ENCODE results near the gene ABHD12.
"Not testable (repeated sequence)": the region's sequence is repeated elsewhere in the genome, so short reads cannot be mapped to it uniquely, and the experiment has no call there.

Gene ABHD12

DNA sequence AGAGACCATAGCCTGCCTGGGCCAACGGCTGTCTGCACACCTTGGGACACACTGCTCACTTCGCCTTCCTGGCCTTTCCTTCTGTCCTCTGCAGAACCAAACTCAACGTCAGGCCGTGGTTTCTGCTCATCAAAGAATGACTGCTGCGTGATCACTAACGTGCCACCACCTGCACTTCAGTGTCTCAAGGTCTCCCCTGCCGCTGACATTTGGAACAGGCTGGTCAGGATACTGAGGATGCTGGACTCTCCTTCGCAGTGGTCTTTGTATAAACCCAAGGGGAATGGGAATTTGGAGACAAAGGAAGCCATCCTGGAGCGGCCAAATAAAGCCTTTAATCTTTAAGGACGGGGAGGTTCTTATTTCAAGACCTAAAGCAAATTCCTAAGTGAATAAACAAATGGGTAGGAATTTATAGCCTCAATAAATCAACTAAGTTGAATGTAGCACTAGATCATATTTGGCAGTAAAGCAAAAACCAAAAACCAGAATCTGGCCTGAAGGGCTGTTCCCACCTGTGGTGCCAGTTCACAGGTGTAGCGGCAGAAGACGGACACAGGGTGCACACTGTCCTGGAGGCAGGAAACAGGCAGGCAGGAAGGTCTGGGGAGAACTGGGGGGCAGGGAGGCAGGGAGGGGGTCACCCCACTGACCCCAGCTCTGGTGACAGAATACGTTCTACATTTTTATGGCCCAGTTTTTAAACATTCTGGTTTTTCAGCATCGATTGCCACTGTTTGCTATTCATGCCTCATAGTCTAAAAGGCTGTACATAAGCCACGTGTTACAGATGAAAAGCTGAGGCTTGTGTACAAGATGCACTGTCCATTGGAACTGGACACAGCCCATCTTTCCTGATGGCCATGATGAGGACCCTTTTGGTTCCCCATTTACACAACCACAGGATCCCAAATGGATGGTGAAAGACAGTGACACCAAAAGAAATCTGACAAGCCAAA lies 36.6 kb downstream of the ABHD12 start:
- no peak for DNase-seq (ENCODE audit: low read depth)

DNA sequence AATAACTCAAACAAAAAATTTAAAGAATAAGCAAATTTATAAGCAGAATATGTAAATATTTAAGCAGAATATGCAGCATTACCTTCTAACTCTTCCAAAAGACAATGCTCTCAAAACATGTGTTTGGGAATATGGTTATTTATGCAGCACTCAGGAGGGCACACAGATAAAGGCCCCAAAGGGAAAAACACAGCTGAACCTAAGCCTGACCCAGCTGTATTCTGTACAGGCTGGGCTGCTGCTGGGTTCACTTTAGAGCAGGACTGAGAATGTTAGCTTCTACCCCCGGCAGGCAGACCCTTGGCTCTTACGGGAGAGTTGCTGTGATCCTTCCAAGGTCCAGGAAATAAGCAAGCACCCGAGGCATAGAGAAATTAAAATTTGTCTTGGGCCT lies 37.3 kb downstream of the ABHD12 start:
- no peak for DNase-seq (ENCODE audit: low read depth)

GRCh38 chr20:25352746-25353145 lies 37.9 kb downstream of the ABHD12 start:
- DNase-seq (ENCODE audit: low read depth), result no peak

DNA sequence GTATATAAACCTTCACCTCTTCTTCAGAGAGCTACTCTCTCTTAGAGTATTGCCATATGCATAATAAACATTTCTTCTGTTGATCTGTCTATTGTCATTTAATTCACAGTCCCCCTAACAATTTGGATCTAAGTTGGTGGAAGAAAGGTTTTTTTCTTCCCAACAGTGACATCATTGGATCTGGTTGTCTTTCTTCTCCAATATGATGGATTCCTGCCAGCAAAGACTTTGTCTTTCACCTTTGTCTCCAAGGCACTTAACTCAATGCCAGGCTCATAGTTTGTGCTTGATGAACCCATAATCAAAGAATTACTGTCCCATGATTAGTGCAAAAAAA lies 39.6 kb downstream of the ABHD12 start:
- DNase-seq (ENCODE audit: low read depth), result no peak

DNA sequence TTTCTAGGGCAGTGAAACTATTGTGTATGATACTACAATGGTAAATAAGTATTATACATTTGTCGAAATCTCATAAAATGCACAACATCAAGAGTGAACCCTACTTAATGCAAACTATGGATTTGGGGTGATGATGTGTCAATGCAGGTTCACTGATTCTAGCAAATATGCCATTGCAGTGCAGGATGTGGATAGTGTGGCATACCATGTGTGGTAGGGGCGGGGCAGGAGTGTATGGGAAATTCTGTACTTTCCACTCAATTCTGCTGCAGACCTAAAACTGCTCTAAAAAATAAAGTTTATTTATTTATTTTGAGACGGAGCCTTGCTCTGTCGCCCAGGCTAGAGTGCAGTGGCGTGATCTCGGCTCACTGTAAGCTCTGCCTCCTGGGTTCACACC lies 44.3 kb downstream of the ABHD12 start:
- no peak for DNase-seq (ENCODE audit: low read depth)

DNA sequence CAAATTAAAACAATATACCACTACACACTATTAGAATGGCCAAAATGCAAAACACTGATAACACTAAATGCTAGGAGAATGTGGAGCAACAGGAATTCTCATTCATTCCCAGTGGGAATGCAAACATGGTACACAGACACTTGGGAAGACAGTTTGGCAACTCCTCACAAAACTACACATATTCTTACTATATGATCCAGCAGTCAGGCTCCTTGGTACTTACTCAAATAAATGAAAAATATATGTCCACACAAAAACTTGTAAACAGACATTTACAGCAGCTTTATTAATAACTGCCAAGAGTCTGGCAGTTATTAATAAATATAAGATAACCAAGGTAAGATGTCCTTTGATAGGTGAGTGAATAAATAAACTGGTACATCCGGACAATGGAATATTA lies 44.9 kb downstream of the ABHD12 start:
- no peak for DNase-seq (ENCODE audit: low read depth)

DNA sequence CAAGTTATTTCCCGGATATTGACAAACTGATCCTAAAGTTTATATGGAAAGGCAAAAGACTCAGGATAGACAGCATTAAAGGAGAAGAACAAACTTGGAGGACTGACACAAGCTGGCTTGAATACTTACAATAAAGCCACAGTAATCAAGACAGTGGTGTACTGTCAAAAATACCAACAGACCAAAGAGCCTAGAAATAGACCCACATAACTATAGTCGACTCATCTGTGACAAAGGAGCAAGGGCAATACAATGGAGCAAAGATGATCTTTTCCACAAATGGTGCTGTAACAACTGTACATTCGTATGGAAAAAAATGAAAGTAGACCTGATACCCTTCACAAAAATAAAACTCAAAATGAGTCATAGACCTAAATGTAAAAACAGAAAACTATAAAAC lies 46.0 kb downstream of the ABHD12 start:
- no peak for DNase-seq (ENCODE audit: low read depth)

DNA sequence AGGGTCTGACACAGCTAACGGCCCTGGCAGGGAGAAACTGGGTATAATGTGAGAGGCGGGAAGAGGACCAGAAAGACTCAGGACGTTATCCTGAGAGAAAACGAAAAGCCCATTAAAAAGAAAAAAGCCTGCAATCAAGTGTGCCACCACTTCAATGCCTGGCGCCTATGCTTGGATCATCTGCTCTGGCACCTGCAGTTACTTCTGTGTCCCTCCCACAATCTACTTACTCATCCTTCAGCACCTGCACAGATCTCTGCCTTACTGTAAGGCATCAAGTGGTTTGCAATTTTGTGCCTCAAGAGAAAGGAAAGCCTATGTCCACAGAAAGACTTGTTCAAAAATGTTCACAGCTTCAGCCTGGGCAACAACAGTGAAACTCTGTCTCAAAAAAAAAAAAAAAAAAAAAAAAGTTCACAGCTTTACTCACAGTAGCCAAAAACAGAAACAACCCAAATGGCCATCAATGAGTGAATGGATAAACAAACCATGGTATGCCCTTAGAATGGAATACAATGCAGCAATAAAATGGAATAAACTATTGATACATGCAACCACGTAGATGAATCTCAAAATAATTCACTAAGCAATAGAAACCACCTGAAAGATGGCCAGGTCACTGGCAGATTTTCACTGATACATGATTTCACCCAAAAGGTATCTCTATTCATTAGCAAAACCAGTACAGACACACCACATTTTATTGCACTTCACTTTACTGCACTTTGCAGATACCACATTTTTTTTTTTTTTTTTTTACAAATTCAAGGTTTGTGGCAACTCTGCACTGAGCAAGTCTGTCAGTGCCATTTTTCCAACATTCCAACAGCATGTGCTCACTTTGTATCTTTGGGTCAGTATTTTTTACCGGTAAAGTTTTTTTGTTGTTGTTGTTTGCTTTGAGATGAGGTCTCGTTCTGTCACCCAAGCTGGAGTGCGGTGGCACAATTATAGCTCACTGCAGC lies 48.6 kb downstream of the ABHD12 start:
- no peak for DNase-seq (ENCODE audit: low read depth)

GRCh38 chr20:25340380-25340779 lies 50.3 kb downstream of the ABHD12 start:
- no peak for DNase-seq (ENCODE audit: low read depth)

GRCh38 chr20:25339608-25340007 lies 51.0 kb downstream of the ABHD12 start:
- no peak for DNase-seq (ENCODE audit: low read depth)

GRCh38 chr20:25338112-25339023 lies 52.3 kb downstream of the ABHD12 start:
- no peak for DNase-seq (ENCODE audit: low read depth)

- DNase-seq (ENCODE audit: low read depth), result no peak
Measured at GRCh38 chr20:25336561-25337422, 53.8 kb downstream of the ABHD12 start.

GRCh38 chr20:25334972-25335371 lies 55.7 kb downstream of the ABHD12 start:
- not testable (repeated sequence) for DNase-seq (ENCODE audit: low read depth)

- no peak for DNase-seq (ENCODE audit: low read depth)
Measured at GRCh38 chr20:25328954-25329498, 61.6 kb downstream of the ABHD12 start.

- no peak for DNase-seq (ENCODE audit: low read depth)
Measured at GRCh38 chr20:25327521-25328235, 63.0 kb downstream of the ABHD12 start.

- DNase-seq (ENCODE audit: low read depth), result no peak
Measured at GRCh38 chr20:25325997-25326396, 64.6 kb downstream of the ABHD12 start.

DNA sequence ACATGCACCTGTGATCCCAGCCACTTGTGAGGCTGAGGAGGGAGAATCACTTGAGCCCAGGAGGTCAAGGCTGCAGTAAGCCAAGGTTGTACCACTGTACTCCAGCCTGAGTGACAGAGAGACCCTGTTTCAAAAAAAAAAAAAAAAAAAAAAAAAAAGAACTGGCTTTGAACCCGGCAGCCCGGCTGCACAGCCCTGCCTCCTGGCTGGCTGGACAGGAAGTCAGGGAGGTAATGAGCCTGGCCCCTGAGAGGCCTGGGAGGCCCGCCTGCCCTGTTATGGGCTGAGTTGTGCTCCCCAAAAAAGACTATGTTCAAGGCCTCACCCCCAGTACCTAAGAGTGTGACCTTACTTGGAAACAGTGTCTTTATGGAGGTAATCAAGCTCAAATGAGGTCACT lies 65.6 kb downstream of the ABHD12 start:
- DNase-seq (ENCODE audit: low read depth), result no peak

DNA sequence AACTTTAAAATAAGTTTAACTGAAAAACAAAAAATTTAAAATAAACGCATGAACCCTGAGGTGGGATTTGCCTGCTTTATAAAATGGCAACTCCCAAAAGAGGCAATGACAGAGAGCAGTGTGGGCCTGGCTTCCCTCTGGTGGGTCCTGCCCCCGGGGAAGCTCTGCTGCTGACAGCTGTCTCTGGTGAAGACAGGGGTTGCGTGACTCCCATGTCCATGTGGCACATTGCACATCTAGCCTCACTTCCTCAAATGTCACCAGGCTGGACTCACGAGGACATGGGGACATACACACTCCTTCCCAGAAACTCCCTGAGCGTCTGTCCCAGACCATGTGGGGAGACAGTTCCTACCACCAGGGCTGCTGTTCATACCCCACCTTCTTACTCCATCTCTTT lies 66.2 kb downstream of the ABHD12 start:
- DNase-seq (ENCODE audit: low read depth), result no peak

DNA sequence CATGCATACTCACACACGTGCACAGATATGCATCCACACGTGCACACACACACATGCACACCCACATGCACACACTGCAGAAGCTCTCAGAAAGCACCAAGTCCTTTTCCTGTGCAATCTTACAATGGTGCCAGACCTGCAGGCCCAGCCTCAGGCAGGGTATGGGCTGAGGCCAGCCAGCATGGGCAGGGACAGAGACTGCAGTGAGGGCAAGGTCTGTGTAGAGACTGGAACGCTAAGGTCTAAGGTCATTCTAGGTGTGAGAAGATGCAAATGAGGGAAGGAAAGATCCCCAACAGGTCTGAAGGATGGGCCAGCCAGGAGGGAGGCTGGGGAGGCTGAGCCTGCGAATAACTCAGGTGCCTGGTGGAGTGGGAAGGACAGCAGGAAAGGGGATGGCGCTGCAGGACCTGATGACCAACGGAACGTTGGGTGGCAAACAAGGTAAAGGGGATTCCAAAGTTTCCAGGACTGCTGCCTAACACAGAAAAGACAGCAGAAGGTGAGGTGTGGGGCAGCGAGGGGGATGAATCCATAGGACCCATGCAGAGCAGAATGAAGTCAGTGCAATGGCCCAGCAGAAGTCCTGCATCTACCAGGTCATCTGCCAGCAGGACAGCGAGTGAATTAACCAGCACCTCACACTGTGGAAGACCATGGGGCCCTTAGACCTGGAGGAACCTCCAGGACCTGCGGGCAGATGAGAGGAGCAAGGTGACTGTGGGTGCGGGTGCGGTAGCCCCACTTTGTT lies 67.0 kb downstream of the ABHD12 start:
- DNase-seq (ENCODE audit: low read depth), result no peak
